ENCODE data around the gene PPP1R9B. TPM values are rescaled to one million over a fixed set of nuclear protein-coding genes. Genes with fewer than 3 reads are reported as not detected.
A peak's percentile ranks its signal among the peaks of the same experiment; 100 is the strongest.

Gene PPP1R9B
- total RNA-seq, 2 donors from 2014 or later = 24.1 to 34.6 TPM

DNA sequence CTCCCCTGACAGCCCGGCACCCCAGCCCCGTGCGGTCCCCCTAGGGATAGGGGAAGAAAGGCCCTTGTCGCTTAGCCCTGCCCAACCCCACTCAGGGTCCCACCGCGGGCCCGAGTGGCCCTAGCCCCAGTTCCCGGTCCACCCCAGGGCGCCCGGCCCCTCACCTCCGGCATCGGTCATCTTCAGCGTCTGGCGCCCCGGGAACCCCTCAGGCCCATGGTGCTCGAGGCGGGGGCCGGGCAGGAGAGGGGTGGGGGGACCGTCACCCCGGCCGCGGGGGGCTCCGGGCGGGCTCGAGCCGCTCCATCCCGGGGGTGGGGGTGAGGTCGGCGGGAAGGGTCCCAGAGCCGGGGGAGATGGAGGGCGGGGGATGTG is 21.1 kb downstream of the PPP1R9B start:
- peak overlapping the region; percentile 75 for H3K4me3 ChIP-seq (ENCODE audit: low read length)
- no peaks in the 10 kb centered on the region for H3K9me3 ChIP-seq (ENCODE audit: control insufficient read depth, low read length)
- H3K36me3 ChIP-seq (ENCODE audit: control insufficient read depth, insufficient read depth, low read length) = peaks cover 8% of the 10 kb centered on the region
- WGBS, 2 experiments (ENCODE audit: insufficient coverage in 1 of 2, insufficient read length in 1 of 2) = 1% methylated on average over 31 of the region's 31 CpGs; no CpG with 5 or more reads in 1 of the 2 experiments
- no peak overlapping the region for H3K27ac ChIP-seq (ENCODE audit: low read depth, low read length)
- no peaks in the 10 kb centered on the region for H3K27me3 ChIP-seq (ENCODE audit: control insufficient read depth, insufficient read depth, low read length, poor library complexity, severe bottlenecking)
- Mint-ChIP-seq H3K4me3 (peak overlapping the region; percentile 70), H3K9me3 (no peaks in the 10 kb centered on the region), H3K4me1 (peaks cover 23% of the 10 kb centered on the region), H3K27ac (no peak overlapping the region), H3K27me3 (ENCODE audit: insufficient read depth) (peaks cover 36% of the 10 kb centered on the region), H3K36me3 (ENCODE audit: low read depth) (no peaks in the 10 kb centered on the region)
- TF ChIP-seq, protein P1, sequence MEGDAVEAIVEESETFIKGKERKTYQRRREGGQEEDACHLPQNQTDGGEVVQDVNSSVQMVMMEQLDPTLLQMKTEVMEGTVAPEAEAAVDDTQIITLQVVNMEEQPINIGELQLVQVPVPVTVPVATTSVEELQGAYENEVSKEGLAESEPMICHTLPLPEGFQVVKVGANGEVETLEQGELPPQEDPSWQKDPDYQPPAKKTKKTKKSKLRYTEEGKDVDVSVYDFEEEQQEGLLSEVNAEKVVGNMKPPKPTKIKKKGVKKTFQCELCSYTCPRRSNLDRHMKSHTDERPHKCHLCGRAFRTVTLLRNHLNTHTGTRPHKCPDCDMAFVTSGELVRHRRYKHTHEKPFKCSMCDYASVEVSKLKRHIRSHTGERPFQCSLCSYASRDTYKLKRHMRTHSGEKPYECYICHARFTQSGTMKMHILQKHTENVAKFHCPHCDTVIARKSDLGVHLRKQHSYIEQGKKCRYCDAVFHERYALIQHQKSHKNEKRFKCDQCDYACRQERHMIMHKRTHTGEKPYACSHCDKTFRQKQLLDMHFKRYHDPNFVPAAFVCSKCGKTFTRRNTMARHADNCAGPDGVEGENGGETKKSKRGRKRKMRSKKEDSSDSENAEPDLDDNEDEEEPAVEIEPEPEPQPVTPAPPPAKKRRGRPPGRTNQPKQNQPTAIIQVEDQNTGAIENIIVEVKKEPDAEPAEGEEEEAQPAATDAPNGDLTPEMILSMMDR (conservative IDR thresholded peaks at IDR 0.05) = no peak
- DNase-seq = no peak
- H3K4me1 ChIP-seq (ENCODE audit: control insufficient read depth, insufficient read depth, low read length) = no peaks in the 10 kb centered on the region
- no peak overlapping the region for H3K9ac ChIP-seq (ENCODE audit: extremely low read depth, low read length, poor library complexity, severe bottlenecking)

DNA sequence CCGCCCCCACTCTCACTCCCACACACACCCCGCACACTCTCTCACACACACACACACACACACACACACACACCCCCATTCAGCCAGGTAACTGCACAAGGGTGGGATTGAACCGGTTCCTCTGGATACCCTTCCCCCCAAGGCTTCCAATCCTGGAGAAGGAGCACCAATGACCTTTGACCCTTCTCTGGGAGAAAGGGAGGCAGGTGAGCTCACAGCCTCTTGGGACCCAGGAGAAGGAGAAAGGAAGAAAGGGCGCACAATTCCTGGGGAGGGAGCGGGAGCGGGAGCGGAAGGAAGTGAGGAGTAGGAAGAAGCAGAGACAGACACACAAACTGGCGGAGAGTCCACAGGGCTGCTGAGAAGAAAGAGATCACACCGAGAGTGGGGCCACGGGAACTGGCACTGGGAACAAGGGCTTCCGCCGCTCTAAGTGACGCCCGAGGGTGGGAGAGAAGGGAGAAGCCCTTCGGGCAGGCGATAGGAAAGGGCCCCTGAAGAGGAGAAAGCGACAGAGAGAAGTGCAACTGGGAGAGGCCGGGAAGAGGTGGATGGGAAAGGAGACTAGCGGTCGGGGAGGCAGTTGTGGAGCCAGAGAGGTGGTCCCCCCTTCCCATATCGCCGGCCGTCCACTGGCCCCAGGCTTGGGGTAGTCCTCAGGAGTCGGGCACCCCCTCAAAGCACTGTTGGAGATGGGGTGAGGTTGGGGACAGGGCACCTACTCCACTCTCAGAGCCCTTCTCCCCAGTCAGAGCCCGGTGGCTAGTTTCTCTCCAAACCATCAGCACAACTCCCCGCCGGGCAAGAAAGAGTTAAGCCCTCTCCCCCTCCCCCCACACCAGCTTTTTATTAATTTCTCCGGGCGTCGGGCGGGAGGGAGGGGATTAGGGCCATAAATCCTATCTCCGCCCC is 21.8 kb downstream of the PPP1R9B start:
- H3K27ac Mint-ChIP-seq = peak overlapping the region; percentile 8
- peak; percentile 90 for DNase-seq
- peaks cover 4% of the 10 kb centered on the region for H3K36me3 ChIP-seq (ENCODE audit: control insufficient read depth, insufficient read depth, low read length)
- no peaks in the 10 kb centered on the region for H3K9me3 Mint-ChIP-seq
- H3K4me1 ChIP-seq (ENCODE audit: control insufficient read depth, insufficient read depth, low read length) = no peaks in the 10 kb centered on the region
- H3K9me3 ChIP-seq (ENCODE audit: control insufficient read depth, low read length) = no peaks in the 10 kb centered on the region
- H3K4me1 Mint-ChIP-seq = peaks cover 25% of the 10 kb centered on the region
- TF ChIP-seq, protein P1 (conservative IDR thresholded peaks at IDR 0.05) = no peak
- H3K27me3 ChIP-seq (ENCODE audit: control insufficient read depth, insufficient read depth, low read length, poor library complexity, severe bottlenecking) = no peaks in the 10 kb centered on the region
- H3K4me3 ChIP-seq (ENCODE audit: low read length) = peak overlapping the region; percentile 75
- H3K36me3 Mint-ChIP-seq (ENCODE audit: low read depth) = no peaks in the 10 kb centered on the region
- WGBS, 2 experiments (ENCODE audit: insufficient coverage in 1 of 2, insufficient read length in 1 of 2) = 21 to 33% methylated on average over 5 to 30 of the region's 32 CpGs
- peaks cover 36% of the 10 kb centered on the region for H3K27me3 Mint-ChIP-seq (ENCODE audit: insufficient read depth)
- H3K27ac ChIP-seq (ENCODE audit: low read depth, low read length) = peak overlapping the region; percentile 4
- H3K9ac ChIP-seq (ENCODE audit: extremely low read depth, low read length, poor library complexity, severe bottlenecking) = peak overlapping the region; percentile 3
- H3K4me3 Mint-ChIP-seq = peak overlapping the region; percentile 70

DNA sequence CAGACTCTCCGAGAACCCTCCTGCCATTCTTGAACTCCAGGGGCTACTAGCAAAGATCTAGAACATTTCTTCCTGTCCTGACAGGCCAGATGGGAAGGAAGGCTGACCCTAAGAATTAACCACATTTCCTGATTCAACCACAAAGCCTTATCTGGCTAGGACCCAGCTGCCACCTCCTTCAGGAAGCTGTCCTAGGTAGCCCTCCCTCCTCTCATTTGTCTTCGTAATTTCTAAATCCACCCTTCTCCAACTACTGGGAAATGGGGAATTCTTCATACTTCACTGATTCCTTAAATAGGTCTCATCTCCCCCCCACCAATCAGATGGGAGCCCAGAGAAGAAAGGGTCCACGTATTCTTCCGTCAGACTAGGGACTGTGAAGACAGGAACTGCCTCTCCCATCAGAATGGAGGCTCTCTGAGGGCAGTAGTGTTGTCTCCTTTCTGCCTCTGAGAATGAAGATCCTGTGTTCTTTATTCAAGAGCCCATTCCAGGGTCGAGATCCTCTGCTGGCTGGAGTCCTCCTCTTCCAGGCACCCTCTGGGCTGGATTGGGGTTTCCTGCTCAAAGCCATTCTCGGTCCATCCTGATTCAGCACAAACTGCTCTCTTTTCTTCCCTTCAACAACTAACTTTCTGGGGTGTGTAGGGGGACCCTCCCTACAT is 22.6 kb downstream of the PPP1R9B start:
- no peak overlapping the region for H3K27ac Mint-ChIP-seq
- no peaks in the 10 kb centered on the region for H3K36me3 Mint-ChIP-seq (ENCODE audit: low read depth)

More for the DNA sequence above, 22.6 kb downstream of the PPP1R9B start:
- peaks cover 36% of the 10 kb centered on the region for H3K27me3 Mint-ChIP-seq (ENCODE audit: insufficient read depth)
- Histone ChIP-seq H3K9ac (ENCODE audit: extremely low read depth, low read length, poor library complexity, severe bottlenecking) (no peak overlapping the region), H3K4me3 (ENCODE audit: low read length) (no peak overlapping the region), H3K27ac (ENCODE audit: low read depth, low read length) (no peak overlapping the region), H3K36me3 (ENCODE audit: control insufficient read depth, insufficient read depth, low read length) (no peaks in the 10 kb centered on the region), H3K27me3 (ENCODE audit: control insufficient read depth, insufficient read depth, low read length, poor library complexity, severe bottlenecking) (no peaks in the 10 kb centered on the region), H3K9me3 (ENCODE audit: control insufficient read depth, low read length) (no peaks in the 10 kb centered on the region), H3K4me1 (ENCODE audit: control insufficient read depth, insufficient read depth, low read length) (peaks cover 3% of the 10 kb centered on the region)
- DNase-seq = peak; percentile 72
- TF ChIP-seq, protein P1 (conservative IDR thresholded peaks at IDR 0.05) = no peak
- H3K4me3 Mint-ChIP-seq = peak overlapping the region; percentile 70
- WGBS, 2 experiments (ENCODE audit: insufficient coverage in 1 of 2, insufficient read length in 1 of 2) = 79 to 93% methylated on average over 3 to 6 of the region's 6 CpGs
- no peaks in the 10 kb centered on the region for H3K9me3 Mint-ChIP-seq
- peaks cover 31% of the 10 kb centered on the region for H3K4me1 Mint-ChIP-seq
